Hepatocyte (in vitro differentiated cells): ENCODE measurements around the gene KLK15. TPM values are rescaled to one million over a fixed set of nuclear protein-coding genes. Genes with fewer than 3 reads are reported as not detected.

ENCODE experiments used
- DNase-seq: peaks from one replicate; pipeline ENCODE4 v3.0.0-alpha.2; 2016; ENCODE audit warnings: low spot score
- H2AFZ ChIP-seq: fragments of 200-600 bp; sonication (generic); 2 replicates; pipeline ENCODE4 v1.6.0; 2016; ENCODE audit warnings: antibody characterized with exemption, mild to moderate bottlenecking
- H3K27ac ChIP-seq: fragments of 200-600 bp; sonication (generic); 2 replicates; pipeline ENCODE4 v1.5.1; 2016; ENCODE audit warnings: mild to moderate bottlenecking
- H3K27me3 ChIP-seq: fragments of 200-600 bp; sonication (generic); 2 replicates; pipeline ENCODE4 v1.6.1; 2016
- H3K36me3 ChIP-seq: fragments of 200-600 bp; sonication (generic); replicated peaks from 2 replicates; pipeline ENCODE4 v1.5.1; 2016; ENCODE audit warnings: low read depth; ENCODE audit not compliant: insufficient read depth
- H3K4me1 ChIP-seq: fragments of 200-600 bp; sonication (generic); 2 replicates; pipeline ENCODE4 v1.5.1; 2016; ENCODE audit warnings: mild to moderate bottlenecking, moderate library complexity; ENCODE audit not compliant: insufficient read depth
- H3K4me2 ChIP-seq: fragments of 200-600 bp; sonication (generic); 2 replicates; pipeline ENCODE4 v1.6.0; 2016
- H3K4me3 ChIP-seq: fragments of 200-600 bp; sonication (generic); 2 replicates; pipeline ENCODE4 v1.5.1; 2016; ENCODE audit warnings: mild to moderate bottlenecking
- H3K79me2 ChIP-seq: fragments of 200-600 bp; sonication (generic); 2 replicates; pipeline ENCODE4 v1.6.0; 2017; ENCODE audit warnings: mild to moderate bottlenecking
- H3K9me2 ChIP-seq: fragments of 200-600 bp; sonication (generic); replicated peaks from 2 replicates; pipeline ENCODE4 v1.6.0; 2017; ENCODE audit warnings: mild to moderate bottlenecking; ENCODE audit not compliant: insufficient read depth
- H3K9me3 ChIP-seq: fragments of 200-600 bp; sonication (generic); 2 replicates; pipeline ENCODE4 v1.5.1; 2016; ENCODE audit warnings: low read depth, mild to moderate bottlenecking
- H4K20me1 ChIP-seq: fragments of 200-600 bp; sonication (generic); 2 replicates; pipeline ENCODE4 v1.6.0; 2016; ENCODE audit warnings: mild to moderate bottlenecking; ENCODE audit not compliant: insufficient read depth, poor library complexity, severe bottlenecking
- CTCF ChIP-seq: fragments of 200-600 bp; sonication (generic); IDR thresholded peaks from 2 replicates; pipeline ENCODE4 v1.5.1; 2016; ENCODE audit warnings: antibody characterized with exemption, mild to moderate bottlenecking; ENCODE audit not compliant: poor library complexity
- EZH2 ChIP-seq: fragments of 200-600 bp; sonication (generic); IDR thresholded peaks from 2 replicates; pipeline ENCODE4 v1.6.1; 2016; ENCODE audit warnings: antibody characterized with exemption, mild to moderate bottlenecking, borderline replicate concordance
- EZH2phosphoT487 ChIP-seq: fragments of 200-600 bp; sonication (generic); IDR thresholded peaks from one replicate; pipeline ENCODE4 v1.6.1; 2018; ENCODE audit warnings: antibody characterized with exemption, mild to moderate bottlenecking, low read depth, moderate library complexity; ENCODE audit not compliant: unreplicated experiment, severe bottlenecking
- WGBS: methylation state at CpG from one replicate; pipeline ENCODE4 v1.1.6; 2016; ENCODE audit warnings: low lambda C conversion rate; ENCODE audit errors: missing lambda C conversion rate; 5-methylcytosine and 5-hydroxymethylcytosine counted together
- polyA plus RNA-seq: library from polyadenylated mRNA; unstranded; fragments of >200 nt; fragmentation: Nextera tagmentation; extraction: Ambion mirVana; gene quantifications from 2 replicates; pipeline ENCODE4 v1.2.1, GENCODE V29; 2016
- total RNA-seq: library from RNA; depleted of rRNA; stranded (reverse); fragments of >200 nt; gene quantifications from 2 replicates; pipeline ENCODE4 v1.2.3, GENCODE V29; 2014

KLK15 gene
- total and polyA plus RNA-seq, 2 experiments from 2014 or later = not detected

- H3K27me3 ChIP-seq = peaks cover 25% of the 10 kb centered on the region
- TF ChIP-seq EZH2 (no peak), CTCF (no peak), EZH2phosphoT487 (no peak)
- H3K9me2 ChIP-seq = no peaks in the 10 kb centered on the region
- WGBS = 65% methylated on average over 4 of the region's 4 CpGs
- DNase-seq = no peak
- H3K4me1 ChIP-seq = no peaks in the 10 kb centered on the region
- H4K20me1 ChIP-seq = no peaks in the 10 kb centered on the region
- H3K4me2 ChIP-seq = no peak overlapping the region
- no peak overlapping the region for H3K27ac ChIP-seq
- no peaks in the 10 kb centered on the region for H3K79me2 ChIP-seq
- H3K4me3 ChIP-seq = no peak overlapping the region
- no peaks in the 10 kb centered on the region for H3K36me3 ChIP-seq
- H2AFZ ChIP-seq = no peak overlapping the region
- H3K9me3 ChIP-seq = no peaks in the 10 kb centered on the region
These were observed 36.1 kb upstream of the KLK15 start for GRCh38 chr19:50869479-50869878.

- TF ChIP-seq EZH2 (no peak), CTCF (no peak), EZH2phosphoT487 (no peak)
- Histone ChIP-seq H3K27ac (no peak overlapping the region), H2AFZ (no peak overlapping the region), H3K27me3 (peaks cover 14% of the 10 kb centered on the region), H3K36me3 (no peaks in the 10 kb centered on the region), H3K9me2 (no peaks in the 10 kb centered on the region), H3K79me2 (no peaks in the 10 kb centered on the region), H3K4me2 (no peak overlapping the region), H3K4me3 (no peak overlapping the region), H4K20me1 (no peaks in the 10 kb centered on the region), H3K4me1 (no peaks in the 10 kb centered on the region), H3K9me3 (no peaks in the 10 kb centered on the region)
- 73% methylated on average over 7 of the region's 7 CpGs for WGBS
- no peak for DNase-seq
These were observed 28.3 kb upstream of the KLK15 start for GRCh38 chr19:50861496-50862286.

DNA sequence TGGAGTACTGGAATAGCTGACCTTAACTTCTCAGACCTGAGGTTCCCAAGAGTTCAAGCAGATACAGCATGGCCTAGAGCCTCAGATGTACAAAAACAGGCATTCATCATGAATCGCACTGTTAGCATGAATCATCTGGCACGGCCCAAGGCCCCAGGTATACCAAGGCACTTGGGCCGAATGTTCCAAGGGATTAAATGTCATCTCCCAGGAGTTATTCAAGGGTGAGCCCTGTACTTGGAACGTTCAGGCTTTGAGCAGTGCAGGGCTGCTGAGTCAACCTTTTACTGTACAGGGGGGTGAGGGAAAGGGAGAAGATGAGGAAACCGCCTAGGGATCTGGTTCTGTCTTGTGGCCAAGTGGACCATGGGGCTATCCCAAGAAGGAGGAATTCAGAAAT lies 27.6 kb upstream of the KLK15 start:
- DNase-seq = no peak
- Histone ChIP-seq H3K9me2 (no peaks in the 10 kb centered on the region), H3K4me3 (no peak overlapping the region), H2AFZ (no peak overlapping the region), H3K4me1 (no peaks in the 10 kb centered on the region), H4K20me1 (no peaks in the 10 kb centered on the region), H3K9me3 (no peaks in the 10 kb centered on the region), H3K79me2 (no peaks in the 10 kb centered on the region), H3K27me3 (peaks cover 14% of the 10 kb centered on the region), H3K36me3 (no peaks in the 10 kb centered on the region), H3K4me2 (no peak overlapping the region), H3K27ac (no peak overlapping the region)
- 72% methylated on average over 5 of the region's 5 CpGs for WGBS
- TF ChIP-seq EZH2 (no peak), EZH2phosphoT487 (no peak), CTCF (no peak)

DNA sequence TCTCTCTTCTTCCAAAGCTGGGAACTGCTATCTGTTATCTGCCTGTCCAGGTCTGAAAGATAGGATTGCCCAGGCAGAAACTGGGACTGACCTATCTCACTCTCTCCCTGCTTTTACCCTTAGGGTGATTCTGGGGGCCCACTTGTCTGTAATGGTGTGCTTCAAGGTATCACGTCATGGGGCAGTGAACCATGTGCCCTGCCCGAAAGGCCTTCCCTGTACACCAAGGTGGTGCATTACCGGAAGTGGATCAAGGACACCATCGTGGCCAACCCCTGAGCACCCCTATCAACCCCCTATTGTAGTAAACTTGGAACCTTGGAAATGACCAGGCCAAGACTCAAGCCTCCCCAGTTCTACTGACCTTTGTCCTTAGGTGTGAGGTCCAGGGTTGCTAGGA lies 26.5 kb upstream of the KLK15 start:
- TF ChIP-seq CTCF (no peak), EZH2 (no peak), EZH2phosphoT487 (no peak)
- Histone ChIP-seq H3K4me3 (no peak overlapping the region), H3K36me3 (no peaks in the 10 kb centered on the region), H3K79me2 (no peaks in the 10 kb centered on the region), H3K27me3 (peaks cover 19% of the 10 kb centered on the region), H4K20me1 (no peaks in the 10 kb centered on the region), H3K27ac (no peak overlapping the region), H3K4me2 (no peak overlapping the region), H3K9me2 (no peaks in the 10 kb centered on the region), H2AFZ (no peak overlapping the region), H3K9me3 (no peaks in the 10 kb centered on the region), H3K4me1 (no peaks in the 10 kb centered on the region)
- DNase-seq = no peak
- 87% methylated on average over 4 of the region's 4 CpGs for WGBS
